IMR-90 (cell line): ENCODE data around the gene GNG8. TPM values are rescaled to one million over a fixed set of nuclear protein-coding genes. Genes with fewer than 3 reads are reported as not detected.

Experiments used
- ATAC-seq: fragments of 200-7000 bp; cut with Tn5 transposase; 2 replicates; pipeline ENCODE4 v1.9.1; 2020; ENCODE audit warnings: low read depth, mild to moderate bottlenecking, moderate library complexity
- BruUV-seq: library from RNA; stranded (reverse); fragments of 400-500 nt; replicated peaks from 2 replicates; lab custom pipeline; 2021; lab: Mats Ljungman, UMichigan
- CTCF ChIA-PET: fragments of 300-600 bp; formaldehyde crosslinking; extraction: SDS; loops from one replicate; lab custom pipeline; 2021; ENCODE audit warnings: antibody characterized with exemption; lab: Yijun Ruan, JAX
- POLR2A ChIA-PET: fragments of 300-600 bp; sonication (Branson Sonifier 250); formaldehyde crosslinking; loops from one replicate; lab custom pipeline; 2022; ENCODE audit warnings: antibody characterized with exemption; ENCODE audit not compliant: unreplicated experiment; lab: Charles Lee
- DNase-seq: peaks from one replicate; pipeline ENCODE4 v3.0.0; 2013
- H2AFZ ChIP-seq: replicated peaks from 2 replicates; pipeline ENCODE3; 2013; ENCODE audit warnings: low read length, mild to moderate bottlenecking; ENCODE audit not compliant: poor library complexity
- H2AK5ac ChIP-seq: 2 replicates; pipeline ENCODE4 v1.6.1; 2013; ENCODE audit warnings: low read depth, low read length, inconsistent platforms
- H2AK9ac ChIP-seq: replicated peaks from 2 replicates; pipeline ENCODE3; 2013; ENCODE audit warnings: mild to moderate bottlenecking, low read depth, low read length, moderate library complexity; ENCODE audit not compliant: poor library complexity
- H2BK120ac ChIP-seq: 2 replicates; pipeline ENCODE4 v1.6.1; 2013; ENCODE audit warnings: low read depth, low read length, inconsistent platforms
- H2BK15ac ChIP-seq: 3 replicates; pipeline ENCODE4 v1.6.1; 2013; ENCODE audit warnings: low read depth, low read length, inconsistent platforms
- H2BK20ac ChIP-seq: 2 replicates; pipeline ENCODE4 v1.6.1; 2013; ENCODE audit warnings: low read depth, mild to moderate bottlenecking, inconsistent platforms, low read length, moderate library complexity
- H2BK5ac ChIP-seq: 2 replicates; pipeline ENCODE4 v1.6.1; 2013; ENCODE audit warnings: mild to moderate bottlenecking, low read depth, low read length, inconsistent platforms; ENCODE audit not compliant: poor library complexity, severe bottlenecking
- H3K14ac ChIP-seq: replicated peaks from 2 replicates; pipeline ENCODE4 v1.6.1; 2013; ENCODE audit warnings: low read depth, low read length, inconsistent platforms
- H3K18ac ChIP-seq: 2 replicates; pipeline ENCODE4 v1.6.1; 2013; ENCODE audit warnings: low read depth, low read length, control low read depth
- H3K23ac ChIP-seq: 2 replicates; pipeline ENCODE4 v1.6.1; 2013; ENCODE audit warnings: low read depth, low read length, inconsistent platforms
- H3K27ac ChIP-seq: 2 replicates; pipeline ENCODE4 v1.5.1; 2013; ENCODE audit warnings: mild to moderate bottlenecking, control low read depth, low read length; ENCODE audit not compliant: insufficient read depth
- H3K27me3 ChIP-seq: 2 replicates; pipeline ENCODE4 v1.6.1; 2013; ENCODE audit warnings: low read length; ENCODE audit not compliant: control insufficient read depth, insufficient read depth
- H3K36me3 ChIP-seq: 2 replicates; pipeline ENCODE4 v1.6.1; 2013; ENCODE audit warnings: low read length, mixed read lengths; ENCODE audit not compliant: control insufficient read depth, insufficient read depth
- H3K4ac ChIP-seq: 2 replicates; pipeline ENCODE4 v1.6.1; 2013; ENCODE audit warnings: low read depth, low read length, inconsistent platforms
- H3K4me1 ChIP-seq: 2 replicates; pipeline ENCODE4 v1.6.1; 2013; ENCODE audit warnings: low read length, mixed read lengths; ENCODE audit not compliant: control insufficient read depth, insufficient read depth
- H3K4me2 ChIP-seq: 2 replicates; pipeline ENCODE4 v1.6.1; 2013; ENCODE audit warnings: low read depth, mild to moderate bottlenecking, control low read depth, low read length, moderate library complexity
- H3K4me3 ChIP-seq: 2 replicates; pipeline ENCODE4 v1.5.1; 2013; ENCODE audit warnings: low read depth, mild to moderate bottlenecking, control low read depth, low read length, moderate library complexity; ENCODE audit not compliant: insufficient read depth
- H3K56ac ChIP-seq: 2 replicates; pipeline ENCODE4 v1.6.1; 2013; ENCODE audit warnings: low read length, inconsistent platforms; ENCODE audit not compliant: insufficient read depth; ENCODE audit errors: extremely low read depth
- H3K79me1 ChIP-seq, 2 experiments: 2 replicates each; pipeline ENCODE4 v1.6.1; 2013; ENCODE audit warnings: low read length in 2 of 2, inconsistent platforms in 1 of 2, low read depth in 1 of 2
- H3K9ac ChIP-seq: 2 replicates; pipeline ENCODE4 v1.6.1; 2013; ENCODE audit warnings: low read depth, low read length, control low read depth
- H3K9me1 ChIP-seq: 2 replicates; pipeline ENCODE4 v1.6.1; 2013; ENCODE audit warnings: low read length, inconsistent platforms; ENCODE audit not compliant: insufficient read depth
- H3K9me3 ChIP-seq: 2 replicates; pipeline ENCODE4 v1.6.1; 2013; ENCODE audit warnings: low read length; ENCODE audit not compliant: control insufficient read depth, insufficient read depth
- H4K20me1 ChIP-seq: 2 replicates; pipeline ENCODE4 v1.6.1; 2013; ENCODE audit warnings: low read length, inconsistent platforms; ENCODE audit not compliant: insufficient read depth
- H4K5ac ChIP-seq: 2 replicates; pipeline ENCODE4 v1.6.1; 2013; ENCODE audit warnings: mild to moderate bottlenecking, low read depth, low read length, control low read depth
- H4K8ac ChIP-seq, 2 experiments: 2 replicates each; pipeline ENCODE4 v1.6.1; 2013; ENCODE audit warnings: low read depth in 2 of 2, low read length in 2 of 2, control low read depth in 1 of 2, inconsistent platforms in 1 of 2
- H4K91ac ChIP-seq: 2 replicates; pipeline ENCODE4 v1.6.1; 2013; ENCODE audit warnings: low read depth, low read length, inconsistent platforms; ENCODE audit not compliant: insufficient read depth
- BHLHE40 ChIP-seq: fragments of 150-350 bp; IDR thresholded peaks from 2 replicates; pipeline ENCODE4 v1.6.1; 2016; ENCODE audit warnings: mild to moderate bottlenecking, low read depth, low read length
- CEBPB ChIP-seq: IDR thresholded peaks from 2 replicates; pipeline ENCODE4 v1.6.1; 2012; ENCODE audit warnings: low read depth, low read length, improper control_type of control experiment
- CHD1 ChIP-seq: IDR thresholded peaks from 2 replicates; pipeline ENCODE4 v1.6.1; 2012; ENCODE audit warnings: low read depth, low read length, improper control_type of control experiment
- MAZ ChIP-seq: IDR thresholded peaks from 2 replicates; pipeline ENCODE4 v1.6.1; 2012; ENCODE audit warnings: low read depth, mild to moderate bottlenecking, low read length, improper control_type of control experiment, moderate library complexity, borderline replicate concordance
- MXI1 ChIP-seq: IDR thresholded peaks from 2 replicates; pipeline ENCODE4 v1.6.1; 2012; ENCODE audit warnings: low read depth, mild to moderate bottlenecking, low read length, moderate library complexity, borderline replicate concordance
- NFE2L2 ChIP-seq: fragments of 150-350 bp; IDR thresholded peaks from 2 replicates; pipeline ENCODE4 v1.6.1; 2016; ENCODE audit warnings: low read depth, mild to moderate bottlenecking, low read length
- POLR2A ChIP-seq: IDR thresholded peaks from 2 replicates; pipeline ENCODE4 v1.6.1; 2012; ENCODE audit warnings: mild to moderate bottlenecking, low read depth, low read length
- RAD21 ChIP-seq: IDR thresholded peaks from 2 replicates; pipeline ENCODE4 v1.6.1; 2012; ENCODE audit warnings: low read length, improper control_type of control experiment
- RCOR1 ChIP-seq: IDR thresholded peaks from 2 replicates; pipeline ENCODE4 v1.6.1; 2012; ENCODE audit warnings: mild to moderate bottlenecking, low read length, improper control_type of control experiment; ENCODE audit not compliant: insufficient replicate concordance
- SMC3 ChIP-seq: fragments of 150-350 bp; IDR thresholded peaks from 2 replicates; pipeline ENCODE4 v1.6.1; 2016; ENCODE audit warnings: low read depth, mild to moderate bottlenecking, antibody characterized with exemption, low read length, moderate library complexity
- whole genome bisulfite sequencing, 2 experiments: methylation state at CpG; one replicate each; pipeline versions ENCODE4 v1.1.5 to v1.1.7; 2013; ENCODE audit warnings: missing lambda C conversion rate in 2 of 2; ENCODE audit not compliant: insufficient read length in 1 of 2; ENCODE audit errors: extremely low coverage in 2 of 2; 5-methylcytosine and 5-hydroxymethylcytosine counted together
- dilution Hi-C: fragments of 300-500 bp; cut with HindIII; formaldehyde crosslinking; loops from one replicate; pipeline ENCODE4 v1.14.3; 2018; ENCODE audit warnings: low sequenced_read_pairs; ENCODE audit not compliant: unreplicated experiment
- in situ Hi-C: fragments of 300-500 bp; cut with MboI; formaldehyde crosslinking; loops from 3 replicates; pipeline ENCODE4 v1.14.3; 2019; ENCODE audit warnings: low sequenced_read_pairs, inconsistent platforms, mixed read lengths
- intact Hi-C: fragments of 100-400 bp; cut with micrococcal nuclease; formaldehyde crosslinking; loops from 2 replicates; pipeline ENCODE4 v1.10.0; 2022
- polyA plus RNA-seq, 3 experiments: library from polyadenylated mRNA; depleted of rRNA; stranded (reverse); fragments of >200 nt; gene quantifications; 2 replicates each; pipeline ENCODE4 v1.2.3, GENCODE V29; 2012; ENCODE audit warnings: low replicate concordance in 1 of 3
- total RNA-seq: library from RNA; depleted of rRNA; stranded (reverse); fragments of >200 nt; gene quantifications from 2 replicates; pipeline ENCODE4 v1.2.3, GENCODE V29; 2012
- TF ChIP-seq, protein P1 (sequence below): conservative IDR thresholded peaks from 2 replicates; pipeline ENCODE4 v1.5.1; 2012; ENCODE audit warnings: mild to moderate bottlenecking, low read depth, low read length, improper control_type of control experiment
- TF ChIP-seq, protein P2 (sequence below): fragments of 150-350 bp; IDR thresholded peaks from 2 replicates; pipeline ENCODE4 v1.6.1; 2017; ENCODE audit warnings: mild to moderate bottlenecking, antibody characterized with exemption, low read length, low read depth

The GNG8 gene
- total and polyA plus RNA-seq, 2 of the 4 experiments (the other 2 are of a cell fraction): not detected

DNA sequence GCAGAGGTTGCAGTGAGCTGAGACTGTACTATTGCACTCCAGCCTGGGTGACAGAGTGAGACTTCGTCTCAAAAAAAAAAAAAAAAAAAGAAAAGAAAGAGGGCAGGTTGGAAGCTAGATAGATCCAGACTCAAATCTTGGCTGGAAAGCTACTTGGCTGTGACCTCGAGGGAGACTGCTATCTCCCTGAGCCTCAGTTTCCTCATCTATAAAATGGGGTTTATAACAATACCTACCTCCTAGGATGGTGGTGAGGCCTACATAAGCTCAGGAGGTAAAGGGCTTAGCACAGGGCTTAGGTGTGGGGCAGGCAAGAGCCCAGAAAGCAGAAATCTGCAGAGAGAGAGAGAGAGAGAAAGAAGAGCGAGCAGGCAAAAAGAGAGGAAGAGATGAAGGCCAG, 49.2 kb upstream of the GNG8 start:
- Histone ChIP-seq H3K4me2 (no peak overlapping the region), H3K56ac (no peak overlapping the region), H2BK15ac (no peak overlapping the region), H2AK5ac (no peak overlapping the region), H4K8ac (no peak overlapping the region), H4K91ac (no peak overlapping the region), H2BK120ac (no peak overlapping the region), H3K23ac (no peak overlapping the region), H3K9me1 (no peaks in the 10 kb centered on the region), H3K4me3 (no peak overlapping the region), H3K18ac (no peak overlapping the region), H2BK20ac (no peak overlapping the region), H3K27me3 (no peaks in the 10 kb centered on the region), H2BK5ac (no peak overlapping the region), H3K4me1 (no peaks in the 10 kb centered on the region), H2AFZ (no peak overlapping the region), H3K27ac (no peak overlapping the region), H3K9ac (no peak overlapping the region), H4K5ac (no peak overlapping the region), H4K20me1 (no peaks in the 10 kb centered on the region), H3K9me3 (no peaks in the 10 kb centered on the region), H2AK9ac (no peak overlapping the region), H3K36me3 (peaks cover 63% of the 10 kb centered on the region), H3K79me1 (0 out of 4 replicates have a peak, but pooled peaks cover 3 to 4% of the 10 kb centered on the region in 2 experiments), H3K14ac (no peak overlapping the region), H3K4ac (no peak overlapping the region)
- BruUV-seq: no TSS peak
- ChIA-PET POLR2A (interaction anchor here (0.6 kb wide), 1 partner anchor 12 kb away, joined by 4 read pairs; no protein-coding TSS in a partner anchor), CTCF (no interaction called here)
- in situ Hi-C loops: no loop called here
- no peak for DNase-seq
- dilution Hi-C loops: no loop called here
- ATAC-seq: no peak
- WGBS, 2 experiments: 20% methylated on average over 1 of the region's 3 CpGs; no CpG with 5 or more reads in 1 of the 2 experiments
- intact Hi-C loops: no loop called here
- TF ChIP-seq, protein P1, sequence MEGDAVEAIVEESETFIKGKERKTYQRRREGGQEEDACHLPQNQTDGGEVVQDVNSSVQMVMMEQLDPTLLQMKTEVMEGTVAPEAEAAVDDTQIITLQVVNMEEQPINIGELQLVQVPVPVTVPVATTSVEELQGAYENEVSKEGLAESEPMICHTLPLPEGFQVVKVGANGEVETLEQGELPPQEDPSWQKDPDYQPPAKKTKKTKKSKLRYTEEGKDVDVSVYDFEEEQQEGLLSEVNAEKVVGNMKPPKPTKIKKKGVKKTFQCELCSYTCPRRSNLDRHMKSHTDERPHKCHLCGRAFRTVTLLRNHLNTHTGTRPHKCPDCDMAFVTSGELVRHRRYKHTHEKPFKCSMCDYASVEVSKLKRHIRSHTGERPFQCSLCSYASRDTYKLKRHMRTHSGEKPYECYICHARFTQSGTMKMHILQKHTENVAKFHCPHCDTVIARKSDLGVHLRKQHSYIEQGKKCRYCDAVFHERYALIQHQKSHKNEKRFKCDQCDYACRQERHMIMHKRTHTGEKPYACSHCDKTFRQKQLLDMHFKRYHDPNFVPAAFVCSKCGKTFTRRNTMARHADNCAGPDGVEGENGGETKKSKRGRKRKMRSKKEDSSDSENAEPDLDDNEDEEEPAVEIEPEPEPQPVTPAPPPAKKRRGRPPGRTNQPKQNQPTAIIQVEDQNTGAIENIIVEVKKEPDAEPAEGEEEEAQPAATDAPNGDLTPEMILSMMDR: no peak
- no peak for TF ChIP-seq CEBPB
- no peak for TF ChIP-seq CHD1
- TF ChIP-seq BHLHE40: no peak
- TF ChIP-seq POLR2A: no peak
- TF ChIP-seq MAZ: no peak
- no peak for TF ChIP-seq NFE2L2
- no peak for TF ChIP-seq RCOR1
- TF ChIP-seq, protein P2, sequence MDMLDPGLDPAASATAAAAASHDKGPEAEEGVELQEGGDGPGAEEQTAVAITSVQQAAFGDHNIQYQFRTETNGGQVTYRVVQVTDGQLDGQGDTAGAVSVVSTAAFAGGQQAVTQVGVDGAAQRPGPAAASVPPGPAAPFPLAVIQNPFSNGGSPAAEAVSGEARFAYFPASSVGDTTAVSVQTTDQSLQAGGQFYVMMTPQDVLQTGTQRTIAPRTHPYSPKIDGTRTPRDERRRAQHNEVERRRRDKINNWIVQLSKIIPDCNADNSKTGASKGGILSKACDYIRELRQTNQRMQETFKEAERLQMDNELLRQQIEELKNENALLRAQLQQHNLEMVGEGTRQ: no peak
- TF ChIP-seq MXI1: no peak
- TF ChIP-seq SMC3: no peak
- no peak for TF ChIP-seq RAD21
